Stimulated activated CD8-positive, alpha-beta memory T cell treated with anti-CD3 and anti-CD28 coated beads, Interleukin-12 subunit alpha, Interleukin-12 subunit beta, amount 100 ng/mL, for 4 hours (primary cell): ENCODE results near the gene KIAA1217.

Experiments used
- DNase-seq: peaks from one replicate; pipeline ENCODE4 v3.0.0-alpha.2; 2020; ENCODE audit warnings: low read depth

The KIAA1217 gene

DNA sequence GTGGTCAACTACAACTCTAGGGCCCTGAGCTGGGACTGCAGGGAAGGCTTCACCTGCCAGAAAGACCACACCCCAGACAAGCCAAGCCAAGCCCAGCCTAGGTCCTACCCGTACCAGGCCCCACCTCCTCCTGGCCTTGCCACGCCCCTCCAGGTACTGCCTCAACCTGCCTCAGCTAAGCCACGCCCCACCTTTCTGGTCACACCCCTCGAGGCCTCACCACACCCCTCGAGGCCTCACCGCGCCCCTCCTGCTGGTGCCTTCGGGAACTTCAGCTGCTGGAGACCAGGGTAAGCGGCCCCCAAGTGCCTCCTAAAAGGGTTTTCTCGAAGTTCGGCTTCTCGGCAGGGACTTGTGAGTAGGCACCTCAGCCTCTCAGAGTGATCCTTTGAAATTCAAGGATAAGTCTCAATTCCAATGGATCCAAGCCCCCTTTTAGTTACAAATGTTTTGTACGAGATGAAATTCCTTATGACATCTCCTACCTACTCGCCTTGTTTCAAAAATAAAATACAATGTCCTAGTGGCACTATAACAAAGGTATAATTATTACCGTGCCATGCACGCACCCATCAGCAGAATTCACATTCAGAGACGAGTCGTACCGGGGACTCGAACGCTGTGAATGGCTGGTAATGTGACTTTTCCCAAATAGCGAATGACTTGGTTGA, 343.5 kb downstream of the KIAA1217 start:
- DNase-seq, result no peak

DNA sequence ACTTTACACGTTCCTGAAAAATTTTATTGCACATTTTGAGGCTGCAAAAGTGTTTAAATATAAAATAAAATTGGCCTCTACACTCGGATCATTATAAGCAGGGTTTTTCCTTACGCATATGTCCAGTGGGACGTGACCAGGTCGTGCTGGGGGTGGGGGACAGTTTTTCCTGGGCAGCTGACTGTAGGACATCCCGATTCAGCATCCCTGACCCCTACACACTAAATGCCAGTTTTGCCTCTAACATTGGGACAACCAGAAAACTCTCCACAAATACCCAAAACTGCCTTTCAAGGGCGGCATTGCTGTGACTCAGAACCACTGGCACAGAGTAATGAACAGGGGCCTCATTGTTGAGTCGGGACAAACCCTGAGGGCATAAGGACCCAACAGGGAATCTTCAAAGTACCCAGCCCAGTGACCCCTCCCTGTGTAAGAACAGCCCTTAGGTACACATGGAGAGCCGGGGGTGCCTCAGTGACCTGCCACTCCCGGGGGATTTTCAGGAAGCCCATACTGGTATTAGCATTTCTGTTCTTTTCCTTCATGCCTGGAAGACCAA, 344.2 kb downstream of the KIAA1217 start:
- DNase-seq, result no peak

DNA sequence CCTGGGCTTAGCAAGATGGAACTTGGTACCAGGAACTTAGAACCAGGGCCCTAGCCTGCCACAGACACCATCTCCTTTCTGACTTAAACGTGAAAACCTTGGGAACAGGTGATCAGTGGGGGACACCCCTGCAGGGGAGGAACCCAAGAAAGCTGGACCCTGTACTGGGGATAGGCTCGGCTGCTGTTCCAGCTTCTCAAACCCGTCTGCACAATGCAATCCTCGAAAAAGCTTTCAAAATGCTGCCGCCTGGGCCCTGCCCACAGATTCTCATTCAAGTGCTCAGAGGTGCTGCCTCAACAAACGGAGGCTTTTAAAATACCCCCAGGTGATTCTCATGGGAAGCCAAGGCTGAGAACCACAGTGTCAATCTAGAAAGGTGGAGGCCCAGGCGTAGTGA, 345.1 kb downstream of the KIAA1217 start:
- no peak for DNase-seq

DNA sequence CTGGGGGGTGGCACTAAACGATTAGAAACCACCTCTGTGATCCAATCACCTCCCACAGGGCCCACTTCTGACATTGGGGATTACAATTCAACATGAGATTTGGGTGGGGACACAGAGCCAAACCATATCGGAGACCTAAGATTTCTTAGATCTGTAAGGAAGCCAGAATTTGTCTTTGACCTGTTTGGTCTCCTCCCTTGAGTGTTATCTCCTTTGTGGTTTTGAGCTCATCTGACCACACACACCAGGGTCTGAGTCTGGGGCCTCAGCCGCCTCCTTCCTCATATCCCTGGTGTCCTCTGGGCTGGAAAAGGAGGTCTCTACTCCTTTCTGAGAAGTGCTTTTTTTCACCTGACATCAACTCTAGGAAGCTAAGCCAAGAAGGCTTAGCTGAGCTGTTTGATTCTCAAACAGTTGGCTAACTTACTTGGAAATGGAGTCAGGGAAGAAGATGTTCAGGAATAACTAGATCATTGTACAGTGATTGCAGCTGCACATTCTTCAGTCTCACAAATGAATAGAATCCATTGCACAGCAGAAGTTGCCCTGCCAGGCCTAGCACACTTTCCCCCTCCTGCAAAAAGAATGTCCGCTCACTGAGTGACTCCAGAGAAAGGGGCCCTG, 347.3 kb downstream of the KIAA1217 start:
- no peak for DNase-seq

DNA sequence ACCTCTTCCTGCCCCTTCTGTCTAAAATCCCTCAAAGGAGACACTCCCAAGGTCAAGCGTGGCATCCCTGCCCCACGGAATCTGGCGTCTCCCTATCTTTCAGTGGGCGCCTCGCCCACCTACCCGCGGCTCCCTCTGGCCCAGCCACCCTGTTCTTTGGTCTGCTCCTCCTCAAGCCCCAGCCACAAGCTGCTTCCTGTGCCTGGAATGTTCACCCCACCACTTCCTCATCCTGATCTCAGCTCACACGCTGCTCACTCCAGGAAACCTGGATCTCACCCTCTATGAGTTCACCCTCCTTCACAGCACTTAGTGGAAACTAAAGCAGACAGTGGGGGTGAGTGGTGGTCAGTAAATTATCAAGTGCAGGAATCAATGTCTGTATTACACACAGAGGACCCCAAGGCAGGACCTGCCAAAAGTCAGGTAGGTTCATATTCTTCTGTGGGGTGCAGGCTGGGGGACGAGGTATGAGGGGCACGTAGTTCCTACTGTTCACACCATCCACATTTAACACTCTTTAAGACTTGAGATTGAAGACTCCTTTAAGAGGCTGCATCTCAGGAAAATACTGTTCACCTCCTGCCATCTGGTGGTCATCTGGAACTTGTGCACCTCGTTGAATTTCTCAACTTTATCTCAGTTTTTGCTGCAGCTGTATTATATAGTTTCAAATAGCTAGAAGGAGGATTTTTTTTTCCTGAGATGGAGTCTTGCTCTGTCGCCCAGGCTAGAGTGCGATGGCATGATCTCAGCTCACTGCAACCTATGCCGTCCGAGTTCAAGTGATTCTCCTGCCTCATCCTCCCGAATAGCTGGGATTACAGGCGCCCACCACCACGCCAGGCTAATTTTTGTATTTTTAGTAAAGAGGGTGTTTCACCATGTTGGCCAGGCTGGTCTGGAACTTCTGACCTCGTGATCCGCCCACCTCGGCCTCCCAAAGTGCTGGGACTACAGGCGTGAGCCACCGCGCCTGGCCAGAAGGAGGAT, 348.1 kb downstream of the KIAA1217 start:
- no peak for DNase-seq

DNA sequence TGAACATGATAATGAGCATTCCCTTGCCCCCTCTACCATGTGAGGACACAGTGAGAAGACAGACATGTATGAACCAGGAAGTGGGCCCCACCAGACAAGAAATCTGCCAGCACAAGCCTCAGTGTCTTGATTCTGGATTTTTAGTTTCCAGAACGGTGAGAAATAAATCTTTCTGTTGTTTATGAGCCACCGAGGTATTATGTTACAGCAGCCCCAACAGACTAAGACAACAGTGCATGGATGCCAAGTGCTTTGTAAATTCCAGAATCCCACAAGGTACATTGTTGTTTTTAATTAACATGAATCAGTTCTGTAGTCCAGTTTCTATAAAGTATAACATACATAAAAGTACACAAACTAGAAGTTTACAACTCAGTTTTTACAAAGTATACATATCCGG, 352.5 kb downstream of the KIAA1217 start:
- DNase-seq, result no peak

DNA sequence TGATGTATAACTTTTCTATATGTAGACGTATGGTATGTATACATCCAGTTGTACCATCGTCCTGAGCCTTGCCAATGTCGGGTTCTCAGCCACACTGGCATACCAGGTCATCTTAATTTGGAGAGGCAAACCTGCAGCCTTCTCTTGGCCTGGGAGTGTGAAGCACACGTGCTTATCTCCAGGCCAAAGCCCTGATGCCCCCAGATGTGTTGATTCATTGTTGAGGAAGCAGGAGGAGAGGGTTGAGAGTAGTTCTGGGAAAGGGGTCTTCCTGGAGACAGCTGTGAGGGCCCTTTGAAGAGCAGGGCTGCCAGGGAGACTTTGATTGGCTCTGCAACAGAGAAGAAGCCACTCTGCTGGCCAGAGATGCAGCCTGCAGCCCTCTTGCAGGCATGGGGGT, 359.1 kb downstream of the KIAA1217 start:
- no peak for DNase-seq

DNA sequence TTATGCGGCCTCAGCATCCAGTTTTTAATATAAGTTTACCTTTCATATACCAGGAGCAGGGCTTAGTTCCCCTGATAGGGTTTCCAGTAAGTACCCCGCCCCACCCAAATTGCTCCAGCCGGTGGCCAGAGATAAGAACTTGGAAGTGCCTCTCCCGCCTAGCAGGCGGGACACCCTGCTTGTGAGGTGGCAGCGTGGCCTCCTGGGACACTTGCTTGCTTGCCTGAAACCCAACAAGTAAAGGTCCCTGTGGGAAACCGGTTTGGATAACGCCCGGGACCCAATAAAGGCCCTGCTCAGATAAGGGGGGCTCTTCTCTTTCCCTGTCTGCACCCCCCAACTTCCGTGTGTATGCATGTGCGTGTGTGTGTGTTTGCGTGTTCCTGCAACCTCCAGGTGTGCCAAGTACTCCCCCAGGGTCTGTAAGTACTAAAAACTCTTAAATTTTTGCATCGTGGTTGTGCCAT, 360.4 kb downstream of the KIAA1217 start:
- DNase-seq, result no peak

DNA sequence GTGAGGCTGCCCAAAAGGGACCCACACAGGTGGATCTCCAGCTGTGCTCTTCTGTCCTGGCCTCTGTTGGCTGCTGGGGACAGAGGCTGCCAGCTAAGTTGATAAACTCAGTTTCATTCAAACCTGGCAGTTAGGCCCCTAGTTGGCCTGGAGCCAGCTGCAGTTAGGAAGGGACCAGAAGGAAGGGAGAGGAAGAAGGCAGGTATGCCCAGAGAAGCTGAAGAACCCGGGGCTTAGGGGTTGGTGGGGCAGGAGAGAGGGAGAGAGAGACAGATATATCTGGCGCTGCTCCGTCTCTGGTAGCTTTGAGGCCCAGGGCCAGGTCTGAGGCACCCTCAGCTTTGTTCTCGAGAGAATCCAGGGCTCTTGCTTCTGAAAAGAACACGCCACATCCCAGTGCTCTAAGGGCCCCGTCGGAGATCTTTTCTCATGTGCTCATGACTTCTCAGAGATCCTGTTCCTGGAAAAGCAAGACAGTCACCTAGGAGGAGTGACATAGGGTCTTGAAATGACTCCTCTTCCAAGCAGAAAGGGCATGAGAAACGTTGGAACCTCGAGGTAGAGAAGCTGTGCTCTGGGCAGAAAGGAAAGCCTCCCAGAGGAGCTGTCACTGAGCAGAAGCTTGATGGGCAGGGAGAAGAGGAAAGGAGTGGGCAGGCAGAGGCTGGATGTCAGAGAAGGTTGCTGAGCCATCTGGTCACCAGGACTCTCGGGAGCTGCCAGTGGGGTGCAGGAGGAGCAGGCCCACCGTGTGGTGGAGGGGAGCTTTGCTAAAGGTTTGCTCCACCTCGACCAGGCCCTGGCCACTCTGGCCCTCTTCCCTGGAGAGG, 361.1 kb downstream of the KIAA1217 start:
- DNase-seq, result no peak

DNA sequence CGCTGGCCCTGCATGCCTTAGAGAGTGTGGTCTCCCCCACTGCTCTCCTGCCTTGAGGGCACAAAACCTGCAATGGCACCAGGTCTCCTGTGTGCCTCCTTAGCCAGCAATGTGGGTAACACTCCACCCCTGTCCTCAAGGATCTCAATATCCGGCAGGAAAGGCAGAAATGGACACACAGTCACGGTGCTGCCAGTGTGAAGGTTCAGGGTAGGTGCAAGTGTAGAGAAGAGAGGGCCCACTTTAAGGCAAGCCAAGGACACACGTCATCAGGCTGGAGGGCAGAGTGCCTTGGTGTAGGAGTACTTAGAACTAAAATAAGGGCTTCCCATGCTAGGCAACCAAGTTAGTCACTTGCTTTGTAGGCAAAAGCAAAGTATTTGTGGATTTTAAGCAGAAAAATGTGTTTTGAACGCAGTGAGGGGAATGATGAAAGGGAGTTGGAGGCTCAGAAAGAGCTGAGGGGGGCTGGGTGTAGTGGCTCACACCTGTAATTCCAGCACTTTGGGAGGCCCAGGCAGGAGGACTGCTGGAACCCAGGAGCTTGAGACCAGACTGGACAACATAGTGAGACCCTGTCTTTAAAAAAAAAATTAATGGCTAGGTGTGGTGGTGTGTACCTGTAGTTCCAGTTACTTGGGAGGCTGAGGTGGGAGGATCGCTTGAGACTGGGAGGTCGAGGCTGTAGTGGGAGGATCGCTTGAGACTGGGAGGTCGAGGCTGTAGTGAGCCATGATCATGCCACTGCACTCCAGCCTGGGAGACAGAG, 361.9 kb downstream of the KIAA1217 start:
- no peak for DNase-seq

DNA sequence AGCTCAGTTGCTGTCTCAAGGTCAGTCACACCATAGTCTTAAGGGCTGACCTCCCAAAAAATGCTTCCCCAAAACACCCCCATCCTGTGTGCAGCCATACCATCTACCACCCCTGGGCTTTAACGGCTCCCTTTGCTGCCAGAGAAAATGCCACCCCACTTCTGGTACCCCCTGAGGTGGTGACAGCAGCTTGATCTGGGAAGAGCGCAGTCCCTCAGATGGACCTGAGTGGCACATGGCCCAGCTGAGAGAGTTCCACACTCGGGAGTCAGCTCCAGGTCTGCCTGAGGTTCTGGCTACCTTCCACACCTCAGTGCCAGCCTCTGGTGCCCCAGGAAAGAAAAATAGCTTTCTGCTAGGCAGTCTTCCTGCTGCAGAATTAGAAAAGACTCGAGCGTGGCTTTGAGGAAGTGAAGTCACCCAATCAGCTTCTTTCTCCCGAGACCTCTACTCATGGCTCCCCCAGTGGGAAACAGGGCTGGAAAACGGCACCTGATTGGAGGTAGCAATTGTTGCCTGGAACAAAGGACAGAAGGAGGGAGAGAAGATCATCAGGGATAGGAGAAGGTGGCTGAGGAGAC, 363.0 kb downstream of the KIAA1217 start:
- no peak for DNase-seq

DNA sequence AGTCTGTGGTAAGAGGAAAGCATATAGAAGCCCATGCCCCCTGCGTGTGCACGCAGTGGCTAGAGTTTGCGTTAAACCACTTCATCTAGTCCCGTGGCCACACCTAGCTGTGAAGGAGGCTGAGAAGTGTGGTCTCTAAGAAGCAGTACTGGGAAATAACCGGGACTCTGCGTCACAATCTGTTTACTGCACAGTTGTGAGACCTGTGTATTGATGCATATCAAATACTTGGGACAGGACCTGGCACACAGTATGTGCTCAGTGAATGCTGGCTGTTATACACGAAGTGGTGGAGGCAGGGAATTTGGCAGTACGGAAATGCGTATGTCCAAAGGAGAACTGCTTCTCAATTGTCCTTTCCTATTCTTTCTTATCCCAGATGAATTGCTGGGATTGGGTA, 365.2 kb downstream of the KIAA1217 start:
- no peak for DNase-seq

DNA sequence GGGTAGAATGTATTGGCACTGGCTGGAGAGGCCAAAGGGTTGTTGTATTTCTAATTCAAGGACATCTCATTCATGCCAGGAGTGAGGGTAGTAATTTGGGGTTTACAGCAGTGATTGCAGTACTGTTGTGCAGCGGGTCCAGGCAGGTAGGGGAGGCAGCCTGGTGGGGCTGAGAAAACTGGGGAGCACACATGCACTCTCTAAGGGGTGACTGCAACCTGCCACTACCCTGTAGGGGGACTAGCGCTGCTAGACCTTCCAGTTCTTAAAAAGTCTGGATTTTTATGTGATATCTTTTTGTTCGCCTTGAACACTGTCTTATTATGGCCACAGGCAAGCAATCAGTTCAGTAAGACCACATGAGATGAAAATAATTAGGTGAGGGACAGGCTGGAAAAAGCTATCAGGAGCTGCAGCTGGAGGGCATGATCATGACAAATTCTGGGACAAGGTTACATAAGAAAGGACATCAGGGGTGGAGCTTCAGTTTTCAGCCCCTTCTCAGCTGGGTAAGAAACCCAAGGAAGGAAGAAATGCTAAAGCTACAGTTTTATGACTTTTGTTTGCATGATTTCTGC, 365.7 kb downstream of the KIAA1217 start:
- DNase-seq, result no peak

DNA sequence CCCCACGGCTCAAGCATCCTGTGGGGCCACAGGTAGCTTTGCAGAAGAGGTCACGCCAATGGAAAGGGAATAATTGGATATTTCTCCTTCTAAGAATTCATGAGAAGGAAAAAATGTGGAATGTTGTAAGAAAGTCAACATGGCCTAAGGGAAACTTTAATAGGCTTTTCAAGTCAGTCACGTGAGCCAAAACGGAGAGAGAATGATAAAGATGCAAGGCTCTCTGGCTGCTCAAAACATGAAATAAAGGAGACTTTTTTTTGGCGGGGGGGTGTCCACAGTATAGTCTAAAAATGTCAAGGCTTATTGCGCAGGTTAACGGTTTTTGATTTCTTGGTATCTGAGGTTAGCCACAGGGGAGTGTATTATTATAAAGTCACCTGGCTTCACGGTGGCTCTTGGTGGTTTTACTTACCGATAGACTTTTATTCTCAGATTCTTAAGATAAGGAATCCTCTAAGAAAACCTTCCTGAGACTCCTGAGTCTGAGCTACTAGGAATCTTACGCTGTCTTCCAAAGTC, 366.6 kb downstream of the KIAA1217 start:
- no peak for DNase-seq

DNA sequence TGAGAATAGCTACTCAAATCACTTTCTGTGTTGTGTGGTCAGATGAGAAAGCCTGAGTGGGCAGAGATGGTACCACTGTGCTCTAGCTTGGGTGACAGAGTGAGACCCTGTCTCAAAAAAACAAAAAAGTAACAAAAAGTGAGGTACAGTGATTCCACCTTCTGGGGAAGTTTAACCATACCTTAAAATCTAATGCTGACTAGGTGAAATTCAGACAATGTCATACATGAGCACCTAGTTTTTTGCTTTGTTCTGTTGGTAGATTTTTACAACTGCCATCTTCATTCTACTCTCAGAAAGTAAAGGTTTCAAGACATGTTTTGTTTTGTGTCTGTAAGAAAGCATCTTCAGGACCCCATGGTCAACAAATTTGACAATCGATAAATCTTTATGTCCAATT, 370.5 kb downstream of the KIAA1217 start:
- no peak for DNase-seq

DNA sequence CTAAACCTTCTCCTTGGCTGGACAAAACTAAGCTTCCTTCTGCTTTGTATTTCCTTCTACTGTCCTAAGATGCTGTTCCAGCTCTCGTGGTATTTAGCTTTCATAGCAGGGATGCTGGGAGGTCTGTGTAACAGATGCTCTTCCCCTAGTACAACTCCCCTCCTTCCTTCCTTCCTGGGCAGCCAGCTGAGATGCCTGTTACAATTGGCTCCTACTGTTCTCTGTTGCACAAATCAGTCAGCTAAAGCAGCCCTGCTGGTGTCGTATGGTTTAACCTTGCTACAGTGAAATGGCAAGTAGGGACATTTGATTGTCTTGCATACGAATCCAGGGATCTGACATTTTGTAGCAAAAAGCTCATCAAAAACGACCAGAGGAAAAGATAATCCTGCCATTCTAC, 371.0 kb downstream of the KIAA1217 start:
- no peak for DNase-seq

DNA sequence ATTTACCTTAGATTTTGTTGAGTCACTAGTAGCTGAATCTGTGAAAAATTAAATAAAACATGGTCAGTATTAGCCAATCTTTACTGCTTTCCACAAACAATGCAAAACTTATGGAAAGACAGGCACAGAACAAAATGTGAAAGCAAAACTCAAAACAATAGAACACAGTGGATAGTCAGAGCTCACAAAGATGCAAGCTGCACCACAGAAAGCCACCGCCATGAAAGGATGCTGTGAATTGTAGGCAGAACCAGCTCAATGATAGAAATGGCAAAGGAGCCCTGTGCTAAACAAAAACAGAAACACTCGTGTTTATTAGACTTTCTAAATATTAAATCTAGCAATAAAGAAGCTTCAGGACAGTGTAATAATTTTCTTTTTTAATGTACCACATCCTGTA, 380.3 kb downstream of the KIAA1217 start:
- no peak for DNase-seq

DNA sequence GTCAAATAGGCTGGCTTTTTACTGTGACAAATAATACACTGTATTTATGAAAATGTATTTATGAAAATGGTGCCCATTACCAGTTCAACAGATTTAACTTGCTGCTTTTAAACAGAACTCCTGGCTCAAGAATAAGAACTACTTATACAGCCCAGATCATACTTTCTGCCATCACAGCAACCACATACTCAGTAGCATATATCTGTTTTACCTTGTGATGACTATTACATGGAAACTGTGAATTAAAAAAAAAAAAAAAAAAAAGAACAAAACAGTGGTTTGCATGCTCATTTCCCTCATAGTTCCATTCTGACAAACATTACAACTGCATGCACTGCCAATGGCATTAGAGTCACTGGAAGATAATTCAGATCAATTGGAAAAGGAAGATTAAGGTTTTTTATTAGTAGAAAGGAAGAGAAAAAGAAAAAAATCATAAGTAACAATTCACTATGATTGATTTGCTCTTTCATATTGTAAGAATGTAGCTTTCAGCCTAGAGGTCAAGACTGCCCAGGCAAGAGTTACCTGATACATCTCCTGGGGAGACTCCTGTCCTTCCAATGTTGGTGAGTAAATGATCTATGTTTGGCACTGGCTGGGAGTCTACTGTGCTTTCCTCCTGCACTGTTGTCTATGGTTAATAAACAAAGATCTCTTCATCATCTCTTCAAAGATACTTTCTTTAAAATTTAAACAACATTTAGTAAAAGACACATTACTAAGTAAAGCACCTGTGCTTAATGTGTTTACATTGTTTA, 381.9 kb downstream of the KIAA1217 start:
- no peak for DNase-seq
